ENCODE data around the gene ALK. TPM values are rescaled to one million over a fixed set of nuclear protein-coding genes. Genes with fewer than 3 reads are reported as not detected.

ALK gene
- total RNA-seq, 1 donor from 2014 or later: 0.16 TPM

- intact Hi-C loops (cut with DNase I): no loop called here
- ATAC-seq (ENCODE audit: poor library complexity): no peak
- no peak for DNase-seq
Measured at GRCh38 chr2:29367986-29368658, 553.3 kb downstream of the ALK start.

GRCh38 chr2:29363111-29363510, 558.3 kb downstream of the ALK start:
- intact Hi-C loops (cut with DNase I): no loop called here
- ATAC-seq (ENCODE audit: poor library complexity) (no peak), DNase-seq (no peak)

GRCh38 chr2:29361231-29361630, 560.2 kb downstream of the ALK start:
- ATAC-seq (ENCODE audit: poor library complexity) (no peak), DNase-seq (no peak)
- intact Hi-C loops (cut with DNase I): no loop called here

GRCh38 chr2:29360016-29360784, 561.2 kb downstream of the ALK start:
- DNase-seq: no peak
- ATAC-seq (ENCODE audit: poor library complexity): no peak
- intact Hi-C loops (cut with DNase I): no loop called here

GRCh38 chr2:29353403-29353991, 567.9 kb downstream of the ALK start:
- intact Hi-C loops (cut with DNase I): no loop called here
- no peak for DNase-seq
- no peak for ATAC-seq (ENCODE audit: poor library complexity)

- no peak for DNase-seq
- intact Hi-C loops (cut with DNase I): no loop called here
- no peak for ATAC-seq (ENCODE audit: poor library complexity)
Measured at GRCh38 chr2:29351916-29352591, 569.3 kb downstream of the ALK start.

- ATAC-seq (ENCODE audit: poor library complexity) (no peak), DNase-seq (no peak)
- intact Hi-C loops (cut with DNase I): no loop called here
Measured at GRCh38 chr2:29351248-29351647, 570.1 kb downstream of the ALK start.

GRCh38 chr2:29349316-29350030, 571.9 kb downstream of the ALK start:
- intact Hi-C loops (cut with DNase I): no loop called here
- DNase-seq (no peak), ATAC-seq (ENCODE audit: poor library complexity) (no peak)

- ATAC-seq (ENCODE audit: poor library complexity) (no peak), DNase-seq (no peak)
- intact Hi-C loops (cut with DNase I): no loop called here
Measured at GRCh38 chr2:29347774-29348461, 573.5 kb downstream of the ALK start.

- DNase-seq (no peak), ATAC-seq (ENCODE audit: poor library complexity) (no peak)
- intact Hi-C loops (cut with DNase I): no loop called here
Measured at GRCh38 chr2:29345236-29345635, 576.1 kb downstream of the ALK start.

- intact Hi-C loops (cut with DNase I): no loop called here
- DNase-seq: no peak
- no peak for ATAC-seq (ENCODE audit: poor library complexity)
Measured at GRCh38 chr2:29343830-29344229, 577.6 kb downstream of the ALK start.

GRCh38 chr2:29336341-29337241, 584.8 kb downstream of the ALK start:
- ATAC-seq (ENCODE audit: poor library complexity): no peak
- intact Hi-C loops (cut with DNase I): no loop called here
- no peak for DNase-seq

- no peak for ATAC-seq (ENCODE audit: poor library complexity)
- intact Hi-C loops (cut with DNase I): no loop called here
Measured at GRCh38 chr2:29335396-29335795, 586.0 kb downstream of the ALK start.

GRCh38 chr2:29334706-29335105, 586.7 kb downstream of the ALK start:
- no peak for ATAC-seq (ENCODE audit: poor library complexity)
- intact Hi-C loops (cut with DNase I): no loop called here
- DNase-seq: no peak

More at GRCh38 chr2:29335396-29335795, 586.0 kb downstream of the ALK start:
- DNase-seq: no peak

GRCh38 chr2:29332540-29332939, 588.8 kb downstream of the ALK start:
- intact Hi-C loops (cut with DNase I): no loop called here
- no peak for DNase-seq
- no peak for ATAC-seq (ENCODE audit: poor library complexity)

GRCh38 chr2:29329899-29330298, 591.5 kb downstream of the ALK start:
- intact Hi-C loops (cut with DNase I): no loop called here
- no peak for ATAC-seq (ENCODE audit: poor library complexity)
- DNase-seq: no peak

GRCh38 chr2:29326926-29327325, 594.5 kb downstream of the ALK start:
- ATAC-seq (ENCODE audit: poor library complexity) (no peak), DNase-seq (no peak)
- intact Hi-C loops (cut with DNase I): no loop called here
